Measurements from ENCODE around the gene DIO1. TPM values are rescaled to one million over a fixed set of nuclear protein-coding genes. Genes with fewer than 3 reads are reported as not detected.

The DIO1 gene
- polyA plus RNA-seq, 5 donors, result 0.39 to 0.95 (median 0.77) TPM

DNA sequence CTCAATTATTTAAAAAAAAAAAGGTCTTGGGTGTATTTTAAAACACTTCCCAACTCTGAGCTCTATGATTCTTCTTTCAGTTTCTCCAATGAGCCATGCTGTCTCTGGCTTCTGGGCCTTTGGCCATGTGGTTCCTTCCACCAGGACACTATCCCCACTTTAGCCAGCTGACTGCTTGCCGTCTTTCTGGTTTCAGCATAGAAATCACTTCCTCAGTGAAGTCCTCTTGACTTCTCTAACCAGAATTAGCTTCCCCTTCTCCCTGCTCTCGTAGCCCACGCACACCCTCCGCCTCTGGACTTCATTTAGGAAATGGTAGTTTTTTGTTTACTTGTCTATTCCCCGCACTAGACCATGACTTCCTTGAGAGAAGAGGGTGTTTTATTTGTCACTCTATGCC, 1.1 kb upstream of the DIO1 start:
- no peak for DNase-seq

DNA sequence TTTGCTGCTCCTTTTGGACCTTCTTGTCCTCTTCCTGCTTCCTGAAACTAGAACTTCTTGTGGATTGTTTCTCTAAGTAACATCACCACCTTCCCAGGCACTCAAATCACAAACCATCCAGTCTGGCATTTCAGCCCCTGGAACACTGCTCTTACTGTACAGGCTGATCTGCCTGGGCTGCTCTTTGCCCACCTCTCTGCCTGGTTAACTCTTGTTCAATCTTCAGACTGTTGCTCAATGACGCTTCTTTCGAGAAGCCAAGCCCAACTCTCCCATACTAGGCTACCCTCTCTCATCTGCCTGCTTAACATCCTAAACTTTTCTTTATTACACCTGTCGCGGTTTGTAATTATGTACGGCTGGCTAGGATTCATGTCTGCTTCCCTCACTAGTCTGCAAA, 657 bp downstream of the DIO1 start:
- DNase-seq, result no peak

DNA sequence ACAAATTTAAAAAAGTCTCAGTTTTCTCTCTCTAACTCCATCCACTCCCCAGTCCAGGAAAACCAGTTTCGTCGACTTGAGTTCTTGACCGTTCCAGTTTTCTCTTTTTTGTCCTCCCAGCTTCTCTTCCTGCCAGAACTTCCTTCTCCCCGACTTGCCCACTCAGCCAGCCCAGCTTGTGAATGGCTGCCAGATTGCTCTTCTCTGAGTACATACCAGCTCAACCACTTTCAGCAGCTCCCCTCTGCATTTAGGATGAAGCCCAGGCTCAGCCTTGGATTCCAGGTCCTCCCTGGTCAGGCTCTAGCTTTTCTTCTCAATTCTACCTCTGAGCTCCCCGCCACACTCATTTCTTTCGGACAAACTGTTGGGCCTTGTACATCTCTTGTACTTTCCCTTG, 1.4 kb downstream of the DIO1 start:
- no peak for DNase-seq

DNA sequence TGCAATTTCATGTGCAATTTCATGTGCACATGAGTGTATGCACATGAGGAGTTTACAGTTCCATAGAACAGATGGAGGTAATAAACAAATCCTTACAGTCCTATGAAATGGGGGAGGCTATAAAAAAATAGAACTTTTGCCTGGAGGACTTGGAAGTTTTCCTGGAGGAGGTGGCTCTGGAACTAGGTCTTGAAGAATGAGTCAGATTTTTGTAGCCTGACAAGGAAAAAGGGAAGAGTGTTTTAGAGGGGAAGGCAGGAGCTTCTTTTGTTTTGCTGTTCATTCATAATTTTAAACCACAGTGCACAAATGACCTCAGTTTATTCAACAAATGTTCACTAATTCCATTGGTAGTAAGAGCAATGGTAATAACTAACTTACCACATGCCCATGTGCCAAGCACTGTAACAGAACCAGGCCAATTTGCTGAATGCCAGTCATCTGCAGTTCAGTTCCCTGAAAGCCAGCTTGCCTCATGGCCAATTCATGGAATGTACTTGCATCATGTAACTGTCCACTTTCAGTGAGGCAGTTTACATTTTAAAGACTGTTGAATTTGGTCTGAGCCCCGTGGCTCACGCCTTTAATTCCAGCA, 2.7 kb downstream of the DIO1 start:
- no peak for DNase-seq

DNA sequence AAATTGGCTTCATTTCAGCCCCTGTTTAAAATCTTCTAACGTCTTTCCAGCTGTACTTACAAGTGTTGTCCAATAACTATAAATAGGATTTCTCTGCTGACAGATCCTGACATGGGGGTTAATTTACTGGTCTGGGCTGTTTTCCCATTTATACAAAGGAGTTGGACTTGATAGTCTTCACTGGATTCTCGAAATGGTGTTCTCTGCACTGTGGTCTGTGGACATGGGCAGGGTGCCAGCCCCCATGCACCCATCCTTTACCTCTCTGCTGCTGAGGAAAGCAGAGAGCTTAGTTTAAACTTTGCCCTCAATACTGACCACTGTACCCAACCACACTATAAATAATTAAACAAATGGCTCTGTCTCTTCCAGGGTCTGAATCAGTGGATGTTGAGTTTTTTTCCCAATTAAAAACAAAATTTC, 5.2 kb downstream of the DIO1 start:
- DNase-seq, result peak; percentile 41 to 55

DNA sequence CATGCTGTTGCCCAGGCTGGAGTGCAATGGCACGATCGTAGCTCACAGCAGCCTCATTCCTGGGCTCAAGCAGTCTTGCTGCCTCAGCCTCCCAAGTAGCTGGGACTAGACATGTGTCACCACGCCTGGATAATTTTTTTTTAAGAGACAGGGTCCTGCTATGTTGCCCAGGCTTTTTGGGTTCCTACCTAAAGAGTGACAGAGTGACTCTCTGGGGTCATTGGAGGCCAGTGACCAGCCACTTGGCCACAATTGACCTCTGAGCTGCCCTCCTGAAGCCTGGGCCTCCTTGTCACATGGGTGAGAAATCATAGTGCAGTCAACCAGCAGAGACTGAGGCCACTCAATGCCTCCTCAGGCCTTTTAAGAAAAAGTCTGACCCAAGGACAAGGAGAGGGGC, 5.7 kb downstream of the DIO1 start:
- DNase-seq, result no peak

DNA sequence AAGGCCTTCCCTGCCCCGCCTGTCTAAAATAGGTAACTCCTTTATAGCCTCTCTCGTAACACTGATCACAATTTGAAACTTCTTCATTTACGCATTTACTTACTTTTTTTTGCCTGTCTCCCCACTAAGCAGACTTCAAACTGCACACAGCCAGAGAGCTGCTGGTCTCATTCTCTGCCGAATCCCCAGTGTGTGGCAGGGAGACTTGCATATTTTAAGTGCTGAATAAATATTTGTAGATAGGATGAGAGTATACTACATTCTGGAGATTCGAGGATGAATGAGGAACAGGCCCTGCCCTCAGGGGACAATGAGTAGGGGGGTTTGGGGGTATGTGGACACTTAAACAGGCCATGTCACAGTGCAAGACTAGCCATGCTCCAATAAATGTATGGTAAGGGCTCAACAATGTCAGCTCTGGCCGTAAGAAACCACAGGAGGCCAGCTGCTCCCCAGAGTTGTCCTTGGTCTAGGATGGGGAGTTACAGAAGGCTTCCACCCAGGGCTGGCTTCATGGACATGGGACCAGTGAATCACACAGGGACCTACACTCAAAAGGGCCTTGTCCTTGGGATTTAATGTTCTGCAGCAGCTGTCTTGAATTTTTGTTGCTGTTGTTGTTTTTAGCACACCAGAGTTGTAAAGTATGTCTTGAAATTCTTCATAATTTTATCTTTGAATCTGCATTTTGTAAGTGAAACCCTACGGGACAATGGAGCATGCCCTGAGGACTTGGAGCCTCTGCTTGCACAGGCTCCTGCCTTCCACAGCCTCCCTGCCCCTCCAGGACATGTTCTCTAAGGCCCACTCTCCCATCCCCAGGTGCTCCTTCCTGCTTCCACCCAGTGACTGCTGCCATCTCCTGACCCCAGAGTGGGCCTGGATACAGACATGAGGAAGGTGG, 8.5 kb downstream of the DIO1 start:
- DNase-seq, result no peak

DNA sequence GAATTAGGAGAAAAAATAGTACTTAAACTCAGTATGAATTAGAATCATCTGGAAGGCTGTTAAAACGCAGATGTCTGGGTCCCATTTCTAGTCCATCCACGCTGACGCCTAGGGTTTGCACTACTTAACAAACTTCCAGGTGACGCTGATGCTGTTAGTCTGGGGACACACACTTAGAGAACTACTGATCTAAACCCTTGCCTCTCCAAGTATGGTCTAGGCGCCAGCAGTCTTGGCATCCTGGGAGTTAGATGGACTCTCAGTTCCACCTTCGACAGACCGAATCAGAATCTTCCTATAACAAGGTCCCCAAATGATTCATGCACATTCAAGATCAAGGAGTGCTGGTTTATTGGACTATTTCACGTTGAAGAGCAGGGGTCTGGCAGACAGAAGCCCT, 11.5 kb downstream of the DIO1 start:
- DNase-seq, result no peak

DNA sequence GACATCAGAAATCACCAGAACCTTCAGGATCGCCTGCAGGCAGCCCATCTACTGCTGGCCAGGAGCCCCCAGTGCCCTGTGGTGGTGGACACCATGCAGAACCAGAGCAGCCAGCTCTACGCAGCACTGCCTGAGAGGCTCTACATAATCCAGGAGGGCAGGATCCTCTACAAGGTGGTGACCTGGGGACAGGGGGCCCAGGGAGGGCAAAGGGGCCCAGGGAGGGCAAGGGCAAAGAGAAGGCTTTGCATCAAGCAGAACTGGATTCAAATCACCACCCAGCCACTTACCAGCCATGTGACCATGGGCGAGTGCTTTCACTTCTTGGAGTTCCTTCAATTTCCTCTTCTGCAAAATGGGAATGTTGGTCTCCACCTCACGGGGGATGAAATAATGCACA, 12.1 kb downstream of the DIO1 start:
- DNase-seq, result no peak

DNA sequence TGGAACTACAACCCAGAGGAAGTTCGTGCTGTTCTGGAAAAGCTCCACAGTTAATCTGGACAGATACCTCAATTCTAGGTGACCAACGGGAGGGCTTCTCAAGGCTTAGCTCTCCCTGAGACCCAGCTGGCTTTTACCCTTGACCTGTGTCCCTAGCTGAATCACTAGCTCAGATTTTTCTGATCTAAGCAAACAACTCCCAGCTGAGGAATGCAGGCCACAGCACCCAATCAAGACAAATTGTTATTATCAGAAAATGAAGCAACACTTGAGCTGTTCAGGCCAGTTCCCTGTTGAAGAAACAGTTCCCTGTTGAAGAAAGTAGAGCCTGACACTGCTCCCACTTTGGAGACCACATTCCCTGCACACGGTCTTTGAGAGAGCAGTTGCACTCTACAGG, 16.0 kb downstream of the DIO1 start:
- no peak for DNase-seq

DNA sequence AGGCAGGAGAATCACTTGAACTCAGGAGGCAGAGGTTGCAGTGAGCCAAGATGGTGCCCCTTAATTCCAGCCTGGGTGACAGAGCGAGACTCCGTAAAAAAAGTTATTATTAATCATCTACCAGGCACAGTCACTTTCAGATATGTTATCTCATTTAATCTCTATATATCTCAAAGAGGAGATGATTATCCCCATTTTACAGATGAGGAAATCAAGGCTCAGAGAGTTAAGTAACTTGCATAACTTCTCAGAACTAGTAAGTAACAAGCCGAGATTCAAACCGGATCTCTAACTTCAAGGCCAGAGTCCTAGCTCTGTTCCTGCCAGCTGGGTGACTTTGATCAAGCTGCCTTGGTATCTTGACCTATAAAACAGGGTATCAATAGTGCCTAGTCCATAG, 17.5 kb downstream of the DIO1 start:
- DNase-seq, result no peak

DNA sequence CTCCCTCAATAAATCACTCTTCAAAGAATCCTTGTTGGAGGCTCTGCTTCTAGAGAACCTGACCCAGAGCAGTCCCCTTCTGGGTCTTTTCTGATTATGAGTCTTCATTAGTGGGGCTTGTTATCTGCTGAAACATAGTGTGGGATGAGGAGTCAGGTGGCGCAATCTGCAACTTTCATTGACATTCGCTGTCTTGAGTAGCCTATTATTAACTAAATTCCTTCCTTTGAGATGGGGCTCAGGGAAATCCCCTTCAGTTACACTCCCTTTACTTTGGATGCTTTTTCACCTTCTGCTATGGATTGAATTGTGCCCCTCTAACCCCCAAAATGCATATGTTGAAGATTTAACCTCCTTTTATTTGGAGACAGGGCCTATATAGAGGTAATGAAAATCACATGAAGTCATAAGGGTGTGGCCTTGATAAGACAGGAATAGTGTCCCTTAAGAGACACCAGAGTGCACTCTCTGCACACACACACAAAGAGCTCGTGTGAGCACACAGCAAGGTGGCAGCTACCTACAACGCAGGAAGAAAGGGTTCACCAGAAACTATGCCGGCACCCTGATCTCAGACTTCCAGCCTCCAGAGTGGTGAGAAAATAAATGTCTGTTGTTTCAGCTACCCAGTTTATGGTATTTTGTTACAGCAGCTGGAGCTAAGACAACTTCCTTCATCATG, 19.5 kb downstream of the DIO1 start:
- no peak for DNase-seq

DNA sequence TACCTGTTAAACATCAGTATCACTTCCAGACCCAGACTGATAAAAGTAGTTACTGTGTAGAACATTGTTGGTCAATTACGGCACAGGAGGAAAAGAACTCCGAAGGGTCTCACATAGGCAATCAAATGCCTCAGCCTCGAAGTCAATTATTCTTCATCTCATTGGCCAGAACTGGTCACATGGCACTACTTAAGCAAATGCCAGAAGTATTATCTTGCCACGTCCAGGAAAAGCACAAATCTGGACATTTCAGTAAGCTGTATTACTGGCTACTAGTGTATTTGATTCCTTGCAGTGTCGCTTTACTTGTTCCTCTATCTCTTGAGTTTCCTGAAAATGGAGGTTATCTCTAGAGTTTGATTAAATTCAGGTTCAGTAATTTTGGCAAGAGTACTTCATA, 24.4 kb downstream of the DIO1 start:
- DNase-seq, result no peak

DNA sequence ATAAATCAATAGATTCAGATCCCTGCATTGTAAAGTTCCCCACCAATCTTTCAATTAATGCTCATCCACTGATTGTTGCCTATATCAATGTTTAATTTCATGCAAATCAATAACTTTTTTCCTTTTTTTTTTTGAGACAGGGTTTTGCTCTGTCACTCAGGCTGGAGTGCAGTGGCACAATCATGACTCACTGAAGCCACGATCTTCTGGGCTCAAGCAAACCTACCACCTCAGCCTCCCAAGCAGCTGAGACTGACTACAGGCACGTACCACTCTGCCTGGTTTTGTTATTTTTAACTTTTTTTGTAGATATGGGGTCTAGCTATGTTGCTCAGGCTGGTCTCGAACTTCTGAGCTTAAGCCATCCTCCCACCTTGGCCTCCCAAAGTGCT, 25.7 kb downstream of the DIO1 start:
- no peak for DNase-seq

DNA sequence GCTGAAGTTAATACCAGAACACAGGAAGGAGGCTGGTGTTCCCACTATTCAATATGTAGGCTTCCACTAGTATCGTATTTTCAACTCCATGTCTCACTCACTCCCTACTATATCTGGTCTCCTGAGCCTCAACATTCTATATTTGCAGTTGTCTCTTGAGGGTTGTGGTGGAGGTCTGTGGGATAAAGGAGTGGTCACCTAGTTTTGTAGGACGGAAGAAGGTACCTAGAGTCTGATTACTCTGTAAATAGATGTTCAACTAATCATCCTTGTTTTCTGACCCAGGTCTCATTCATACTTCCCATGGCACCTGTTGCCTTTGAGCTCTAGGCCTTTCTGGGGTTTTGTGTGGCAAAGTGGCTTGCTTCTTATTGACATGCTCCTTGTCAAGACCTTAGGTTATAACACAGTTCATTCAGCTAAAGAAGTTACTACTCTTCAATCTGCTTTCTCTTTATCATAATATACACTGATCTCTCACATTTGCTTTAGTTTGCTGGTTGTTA, 33.4 kb downstream of the DIO1 start:
- DNase-seq, result no peak

DNA sequence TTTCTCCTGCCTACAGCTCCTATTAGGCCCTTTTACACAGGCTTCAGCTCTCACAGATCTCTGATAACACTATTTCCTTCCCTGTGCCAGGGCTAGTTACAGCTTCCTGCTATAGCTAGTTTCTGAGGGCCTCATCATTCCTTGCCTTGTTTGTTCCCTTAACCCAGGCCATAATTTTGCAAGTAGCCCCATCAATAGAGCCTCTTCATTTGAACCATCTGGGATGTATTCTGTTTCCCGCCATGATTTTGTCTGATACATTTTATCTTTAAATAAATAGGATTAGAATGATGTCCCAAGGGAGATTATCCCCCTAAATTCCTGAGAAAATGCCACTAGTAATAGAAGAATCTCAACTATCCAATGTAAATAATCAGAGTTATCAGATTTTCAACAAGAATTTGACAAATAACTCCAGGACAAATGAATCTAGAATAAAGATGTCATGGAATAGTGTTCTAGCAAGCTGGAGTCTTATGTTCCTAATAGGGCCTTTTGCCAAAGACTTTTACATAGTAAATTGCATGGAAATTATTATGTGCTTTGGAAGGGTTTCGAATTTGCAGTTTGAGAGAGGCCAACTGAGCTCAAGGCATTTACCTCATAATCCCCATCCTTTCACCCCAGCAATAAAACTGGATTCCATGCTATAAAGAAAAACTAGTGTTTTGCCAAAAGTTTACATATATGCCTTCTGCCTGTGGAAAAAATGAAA, 35.4 kb downstream of the DIO1 start:
- DNase-seq, result no peak

DNA sequence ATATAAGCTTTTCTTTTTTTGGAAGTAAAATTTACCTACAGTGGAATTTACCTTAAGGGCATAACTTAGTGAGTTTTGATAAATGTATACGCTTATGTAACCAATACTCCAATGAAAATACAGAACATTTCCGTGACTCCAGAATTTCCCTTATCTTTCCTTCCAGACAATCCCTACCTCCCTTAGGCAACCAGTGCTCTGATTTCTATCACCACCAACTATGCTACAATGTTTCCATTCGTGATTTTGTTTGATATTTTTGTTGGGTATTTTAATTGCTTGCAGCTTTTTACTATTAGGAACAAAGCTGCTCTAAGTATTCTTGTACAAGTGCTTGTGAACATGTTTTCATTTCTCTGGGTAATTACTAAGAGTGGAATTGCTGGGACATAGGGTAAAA, 36.9 kb downstream of the DIO1 start:
- no peak for DNase-seq

DNA sequence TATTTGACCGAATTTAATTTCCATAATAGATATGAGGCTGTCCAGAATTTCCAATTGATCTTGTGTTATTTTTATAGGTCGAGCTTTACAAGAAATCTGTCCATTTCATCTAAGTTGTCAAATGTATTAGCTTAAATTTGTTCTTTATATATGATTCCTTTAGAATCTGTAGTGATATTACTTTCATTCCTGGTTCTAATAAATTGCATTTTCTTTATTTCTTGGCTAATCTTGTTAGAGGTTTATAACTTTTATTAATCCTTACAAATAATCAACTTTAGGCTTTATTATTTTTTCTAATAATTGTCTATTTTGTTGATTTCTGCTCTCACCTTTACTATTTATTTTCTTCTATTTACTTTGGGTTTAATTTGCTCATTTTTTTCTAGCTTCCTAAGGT, 37.5 kb downstream of the DIO1 start:
- no peak for DNase-seq

DNA sequence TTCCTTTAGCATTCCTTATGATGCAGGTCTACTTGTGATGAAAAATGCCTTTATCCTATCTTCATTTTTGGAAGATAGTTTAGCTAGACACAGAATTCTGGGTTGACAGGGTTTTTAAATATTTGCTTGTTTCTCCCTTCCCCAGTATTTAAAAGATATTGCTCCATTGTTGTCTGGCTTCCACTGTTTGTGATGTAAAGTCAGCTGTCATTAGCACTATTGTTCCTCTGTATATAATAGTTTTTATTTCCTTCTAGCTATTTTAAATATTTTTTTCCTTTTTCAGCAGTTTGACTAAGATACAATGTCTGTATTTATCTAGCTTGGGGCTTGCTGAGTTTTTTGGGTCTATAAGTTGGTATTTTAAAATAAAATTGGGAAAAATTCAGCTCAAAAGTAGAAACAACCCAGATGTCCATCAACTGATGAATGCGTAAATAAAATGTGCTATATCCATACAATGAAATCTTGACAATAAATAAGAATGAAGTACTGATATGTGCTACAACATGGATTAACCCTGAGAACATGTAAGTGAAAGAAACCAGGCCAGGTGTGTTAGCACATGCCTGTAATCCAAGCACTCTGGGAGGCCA, 40.3 kb downstream of the DIO1 start:
- no peak for DNase-seq

DNA sequence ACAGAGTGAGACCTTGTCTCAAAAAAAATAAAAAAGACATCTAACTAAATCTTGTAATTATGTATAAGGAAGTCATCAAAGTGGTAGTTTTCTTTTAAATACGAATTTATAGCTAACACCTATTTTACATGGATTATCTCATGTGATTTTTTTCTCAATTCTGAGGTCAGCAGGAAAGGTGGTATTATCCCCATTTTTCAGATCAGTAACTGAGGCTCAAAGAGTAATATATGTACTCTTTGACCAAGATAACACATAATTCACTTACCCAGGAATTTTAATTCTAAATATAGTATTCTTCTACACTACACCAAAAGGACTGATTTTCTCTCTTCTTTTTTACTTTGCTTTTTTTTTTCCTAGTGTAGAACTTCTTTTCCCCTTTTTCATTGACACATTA, 42.4 kb downstream of the DIO1 start:
- DNase-seq, result no peak

DNA sequence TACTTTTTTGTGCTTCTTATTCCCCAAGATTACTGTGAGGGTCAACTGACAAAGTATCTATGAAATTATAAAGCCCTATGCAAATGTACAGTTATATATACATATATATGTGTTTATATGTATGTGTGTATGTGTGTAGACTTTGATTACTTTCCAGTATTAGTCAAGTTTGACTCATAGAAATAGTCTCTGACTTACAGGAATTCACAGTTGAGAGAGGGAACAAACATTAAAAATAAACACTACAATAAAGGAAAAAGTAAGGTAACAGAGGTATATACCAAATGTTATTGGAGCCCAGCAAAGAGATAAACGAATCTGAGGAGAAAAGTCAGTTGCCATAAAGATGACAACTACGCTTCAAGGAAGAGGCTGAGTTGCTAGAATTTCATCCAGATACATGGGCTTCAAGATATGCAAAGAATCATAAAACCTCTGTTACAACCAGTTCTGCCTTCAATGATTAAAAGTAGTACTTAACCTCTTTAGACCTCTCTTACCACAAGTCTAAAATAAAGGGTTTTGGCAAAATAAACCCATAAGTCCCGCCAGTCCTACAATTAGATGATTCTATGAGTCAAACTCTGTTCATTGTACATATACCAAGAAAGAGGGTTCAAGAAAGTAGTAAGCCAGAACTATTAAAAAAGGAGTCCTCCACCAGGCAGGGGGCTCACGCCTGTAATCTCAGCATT, 44.3 kb downstream of the DIO1 start:
- DNase-seq, result no peak
